Heart left ventricle (tissue), 16 donors: ENCODE measurements around the gene ATP2B1. TPM values are rescaled to one million over a fixed set of nuclear protein-coding genes. Genes with fewer than 3 reads are reported as not detected.

Experiments used
- ATAC-seq, 4 donors: fragments of 200-7000 bp; cut with Tn5 transposase; one replicate each; pipeline ENCODE4 v1.9.1; 2020 to 2022; ENCODE audit warnings: moderate library complexity in 4 of 4, mild to moderate bottlenecking in 3 of 4, moderate number of reproducible peaks in 1 of 4
- DNase-seq, 5 donors: peaks; one replicate each; pipeline ENCODE4 v3.0.0-alpha.2; 2020
- H3K27ac ChIP-seq, 12 donors: fragments of 200-600 bp; sonication (generic) in 4 of 12; one replicate each; pipeline versions ENCODE4 v1.5.0 to v1.8.0; 2016 to 2022; ENCODE audit warnings: mild to moderate bottlenecking in 2 of 12
- H3K27me3 ChIP-seq, 9 donors: fragments of 200-600 bp; sonication (generic) in 2 of 9; one replicate each; pipeline versions ENCODE4 v1.5.1 to v1.8.0; 2016 to 2022; ENCODE audit warnings: mild to moderate bottlenecking in 3 of 9
- H3K36me3 ChIP-seq, 9 donors: fragments of 200-600 bp; sonication (generic) in 2 of 9; one replicate each; pipeline versions ENCODE4 v1.5.0 to v1.8.0; 2018 to 2022; ENCODE audit warnings: mild to moderate bottlenecking in 2 of 9
- H3K4me1 ChIP-seq, 12 donors: fragments of 200-600 bp; sonication (generic) in 4 of 12; one replicate each; pipeline versions ENCODE4 v1.5.0 to v1.8.0; 2016 to 2022; ENCODE audit warnings: mild to moderate bottlenecking in 3 of 12
- H3K4me3 ChIP-seq, 12 donors: fragments of 200-600 bp; sonication (generic) in 4 of 12; one replicate each; pipeline versions ENCODE4 v1.5.0 to v1.8.0; 2017 to 2022; ENCODE audit warnings: mild to moderate bottlenecking in 9 of 12, moderate library complexity in 4 of 12
- H3K9me3 ChIP-seq, 12 donors: fragments of 200-600 bp; sonication (generic) in 4 of 12; one replicate each; pipeline versions ENCODE4 v1.5.0 to v1.8.0; 2016 to 2022; ENCODE audit warnings: mild to moderate bottlenecking in 1 of 12
- POLR2A ChIP-seq, 2 donors: fragments of 450-650 bp; IDR thresholded peaks; one replicate each; pipeline ENCODE4 v1.6.1; 2017; ENCODE audit warnings: antibody characterized with exemption in 2 of 2, mild to moderate bottlenecking in 2 of 2, moderate library complexity in 2 of 2
- WGBS, 4 donors: extraction: QIAGEN DNeasy Blood & Tissue Kit in 2 of 4; methylation state at CpG; one replicate each; pipeline versions ENCODE4 v1.1.5 to v1.1.7; 2013 to 2018; 5-methylcytosine and 5-hydroxymethylcytosine counted together
- intact Hi-C, 10 donors: fragments of 100-400 bp; cut with DNase I; formaldehyde crosslinking; loops; one replicate each; pipeline versions ENCODE4 v1.11.1 to v1.14.2; 2022
- polyA plus RNA-seq, 2 donors: library from polyadenylated mRNA; stranded (reverse); fragments of 200-250 nt; gene quantifications; one replicate each; pipeline ENCODE4 v1.2.3, GENCODE V29; 2013
- total RNA-seq, 9 donors: library from RNA; depleted of rRNA in 2 of 9; stranded (reverse); fragments of >200 nt in 2 of 9; fragmentation: NEBNext Ultra II Directional in 3 of 9; extraction: Animal tissue kit (Norgen Biotek cat#: 25700) in 3 of 9; gene quantifications; one replicate each; pipeline versions ENCODE4 v1.1.0 to v1.2.4, GENCODE V29; 2016 to 2023
- TF ChIP-seq, protein P1 (sequence below), 12 donors: fragments of 200-600 bp; sonication (generic) in 4 of 12; IDR thresholded peaks; one replicate each; pipeline versions ENCODE4 v1.5.0 to v1.8.0; 2018 to 2022; ENCODE audit warnings: antibody characterized with exemption in 12 of 12, mild to moderate bottlenecking in 5 of 12
- donor health status: ischemic (EF 13 %, LVEDD 7.1; RV severe dilation, severe dysfunction).
- donor health status: healthy with polysubstance abuse.
- donor health status: DM: no; HTN: yes; CAD: no.
- donor health status: DM: no; HTN: no; CAD: no.
- donor health status: ischemic (EF 25% LVEDD 6.9; RV normal size, moderate dysfunction).
- donor health status: ischemic (EF 25% LVEDD 5.7; RV mildly dilated, moderate dysfunction).
- donor health status: healthy.
- donor health status: DM: yes; HTN: yes; CAD: no.
- donor health status: ischemic (EF 35%, LVEDD 5.7; RV mildly dilated, moderate dysfunction).
- donor health status: nonischemic (EF 11% LVEDD 7.7; RV severe dilation, severe dysfunction).
- donor health status: DM: yes; HTN: yes; CAD: no.
- donor health status: PGD.
- donor health status: ischemic (EF 29% LVEDD 5.4; RV normal size, mild dysfunction).
- donor health status: nonischemic (EF 23%, LVEDD 6.1; RV moderate dilation, normal function).

The ATP2B1 gene
- total and polyA plus RNA-seq, 11 donors = 3.3 to 34.9 (median 18.5) TPM

- H3K36me3 ChIP-seq = peaks cover 0 to 89% (median 66%) of the 10 kb centered on the region in 9 donors
- ATAC-seq (no peak), DNase-seq (no peak)
- H3K27me3 ChIP-seq = no peaks in the 10 kb centered on the region
- no peak for TF ChIP-seq POLR2A (IDR thresholded peaks at IDR 0.05)
- TF ChIP-seq, protein P1, sequence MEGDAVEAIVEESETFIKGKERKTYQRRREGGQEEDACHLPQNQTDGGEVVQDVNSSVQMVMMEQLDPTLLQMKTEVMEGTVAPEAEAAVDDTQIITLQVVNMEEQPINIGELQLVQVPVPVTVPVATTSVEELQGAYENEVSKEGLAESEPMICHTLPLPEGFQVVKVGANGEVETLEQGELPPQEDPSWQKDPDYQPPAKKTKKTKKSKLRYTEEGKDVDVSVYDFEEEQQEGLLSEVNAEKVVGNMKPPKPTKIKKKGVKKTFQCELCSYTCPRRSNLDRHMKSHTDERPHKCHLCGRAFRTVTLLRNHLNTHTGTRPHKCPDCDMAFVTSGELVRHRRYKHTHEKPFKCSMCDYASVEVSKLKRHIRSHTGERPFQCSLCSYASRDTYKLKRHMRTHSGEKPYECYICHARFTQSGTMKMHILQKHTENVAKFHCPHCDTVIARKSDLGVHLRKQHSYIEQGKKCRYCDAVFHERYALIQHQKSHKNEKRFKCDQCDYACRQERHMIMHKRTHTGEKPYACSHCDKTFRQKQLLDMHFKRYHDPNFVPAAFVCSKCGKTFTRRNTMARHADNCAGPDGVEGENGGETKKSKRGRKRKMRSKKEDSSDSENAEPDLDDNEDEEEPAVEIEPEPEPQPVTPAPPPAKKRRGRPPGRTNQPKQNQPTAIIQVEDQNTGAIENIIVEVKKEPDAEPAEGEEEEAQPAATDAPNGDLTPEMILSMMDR (IDR thresholded peaks at IDR 0.05) = no peak
- no peak overlapping the region for H3K27ac ChIP-seq
- no peaks in the 10 kb centered on the region for H3K9me3 ChIP-seq
- no peak overlapping the region for H3K4me3 ChIP-seq
- no peaks in the 10 kb centered on the region for H3K4me1 ChIP-seq
- intact Hi-C loops = no loop called here
- WGBS, 4 donors = 96 to 98% (median 97%) methylated on average over 5 of the region's 5 CpGs
Measured at GRCh38 chr12:89603678-89604077, 105.0 kb downstream of the ATP2B1 start.

GRCh38 chr12:89597770-89598169, 110.9 kb downstream of the ATP2B1 start:
- TF ChIP-seq POLR2A (IDR thresholded peaks at IDR 0.05) = no peak
- TF ChIP-seq, protein P1 (IDR thresholded peaks at IDR 0.05) = no peak
- Histone ChIP-seq H3K4me3 (no peak overlapping the region), H3K27ac (no peak overlapping the region), H3K9me3 (no peaks in the 10 kb centered on the region), H3K27me3 (no peaks in the 10 kb centered on the region), H3K36me3 (peaks cover 0 to 75% (median 38%) of the 10 kb centered on the region in 9 donors), H3K4me1 (no peaks in the 10 kb centered on the region)
- intact Hi-C loops = no loop called here
- DNase-seq (no peak), ATAC-seq (no peak)
- 94 to 98% (median 96%) methylated on average over 1 of the region's 1 CpG for WGBS, 4 donors

DNA sequence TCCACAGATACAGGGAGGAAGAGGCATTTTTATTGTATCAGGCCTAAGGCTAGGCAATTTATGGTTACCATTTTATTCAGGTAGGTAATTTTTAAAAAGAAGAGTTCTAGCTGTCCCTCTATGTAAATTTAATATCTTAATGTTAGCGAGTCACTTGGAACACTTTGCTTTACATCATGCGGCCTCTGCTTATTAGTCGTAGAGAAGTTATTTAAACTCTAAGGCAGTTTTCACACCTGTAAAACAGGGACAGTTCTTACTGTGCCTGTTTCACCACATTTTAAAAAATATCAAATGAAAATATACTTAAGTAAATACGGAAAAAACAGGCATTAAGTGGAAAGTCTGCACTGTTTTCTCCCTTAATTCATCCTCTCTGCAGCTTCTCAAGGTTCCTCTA, 111.4 kb downstream of the ATP2B1 start:
- intact Hi-C loops = no loop called here
- no peak for TF ChIP-seq POLR2A (IDR thresholded peaks at IDR 0.05)
- TF ChIP-seq, protein P1 (IDR thresholded peaks at IDR 0.05) = no peak

GRCh38 chr12:89593873-89594272, 114.8 kb downstream of the ATP2B1 start:
- intact Hi-C loops = no loop called here
- TF ChIP-seq POLR2A (IDR thresholded peaks at IDR 0.05) = no peak
- TF ChIP-seq, protein P1 (IDR thresholded peaks at IDR 0.05) = no peak
- Histone ChIP-seq H3K27ac (no peak overlapping the region), H3K4me3 (no peak overlapping the region), H3K9me3 (no peaks in the 10 kb centered on the region), H3K36me3 (peaks cover 0 to 72% (median 35%) of the 10 kb centered on the region in 9 donors), H3K4me1 (no peaks in the 10 kb centered on the region), H3K27me3 (no peaks in the 10 kb centered on the region)
- 92 to 97% (median 95%) methylated on average over 5 of the region's 5 CpGs for WGBS, 4 donors
- ATAC-seq (no peak), DNase-seq (no peak)

More for the DNA sequence above, 111.4 kb downstream of the ATP2B1 start:
- no peaks in the 10 kb centered on the region for H3K9me3 ChIP-seq
- no peak for ATAC-seq
- H3K4me3 ChIP-seq = no peak overlapping the region
- H3K27ac ChIP-seq = no peak overlapping the region
- WGBS, 4 donors = 74 to 85% (median 79%) methylated on average over 4 of the region's 4 CpGs
- no peak for DNase-seq
- H3K36me3 ChIP-seq = peaks cover 0 to 74% (median 32%) of the 10 kb centered on the region in 9 donors
- H3K4me1 ChIP-seq = no peaks in the 10 kb centered on the region
- H3K27me3 ChIP-seq = no peaks in the 10 kb centered on the region
